GM12872 (cell line): ENCODE data around the gene COTL1.

Experiments
- TF ChIP-seq, protein P1 (sequence below): IDR thresholded peaks from 3 replicates; pipeline ENCODE4 v1.5.1; 2011; ENCODE audit warnings: low read depth, mild to moderate bottlenecking, low read length, moderate library complexity; ENCODE audit not compliant: insufficient read depth

COTL1 gene

DNA sequence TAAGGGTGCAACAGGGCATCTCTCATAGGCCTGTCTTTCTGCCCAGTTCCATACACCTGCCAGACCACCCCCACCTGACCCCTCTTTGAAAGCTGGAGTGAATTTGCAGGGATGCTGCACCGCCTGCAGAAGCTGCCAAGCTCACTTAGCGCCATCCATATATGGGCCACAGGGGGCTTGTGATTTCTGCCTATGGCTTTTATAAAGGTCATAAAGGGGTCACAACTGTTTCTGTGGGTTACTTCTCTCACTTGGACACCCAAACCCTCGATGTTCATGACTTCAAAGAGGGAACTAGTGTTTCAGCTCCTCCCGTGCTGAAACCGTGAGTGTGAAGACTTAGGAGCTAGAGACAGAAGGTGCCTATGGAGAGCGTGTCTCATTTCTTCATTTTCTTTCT lies 89.6 kb downstream of the COTL1 start:
- TF ChIP-seq, protein P1, sequence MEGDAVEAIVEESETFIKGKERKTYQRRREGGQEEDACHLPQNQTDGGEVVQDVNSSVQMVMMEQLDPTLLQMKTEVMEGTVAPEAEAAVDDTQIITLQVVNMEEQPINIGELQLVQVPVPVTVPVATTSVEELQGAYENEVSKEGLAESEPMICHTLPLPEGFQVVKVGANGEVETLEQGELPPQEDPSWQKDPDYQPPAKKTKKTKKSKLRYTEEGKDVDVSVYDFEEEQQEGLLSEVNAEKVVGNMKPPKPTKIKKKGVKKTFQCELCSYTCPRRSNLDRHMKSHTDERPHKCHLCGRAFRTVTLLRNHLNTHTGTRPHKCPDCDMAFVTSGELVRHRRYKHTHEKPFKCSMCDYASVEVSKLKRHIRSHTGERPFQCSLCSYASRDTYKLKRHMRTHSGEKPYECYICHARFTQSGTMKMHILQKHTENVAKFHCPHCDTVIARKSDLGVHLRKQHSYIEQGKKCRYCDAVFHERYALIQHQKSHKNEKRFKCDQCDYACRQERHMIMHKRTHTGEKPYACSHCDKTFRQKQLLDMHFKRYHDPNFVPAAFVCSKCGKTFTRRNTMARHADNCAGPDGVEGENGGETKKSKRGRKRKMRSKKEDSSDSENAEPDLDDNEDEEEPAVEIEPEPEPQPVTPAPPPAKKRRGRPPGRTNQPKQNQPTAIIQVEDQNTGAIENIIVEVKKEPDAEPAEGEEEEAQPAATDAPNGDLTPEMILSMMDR: no peak

DNA sequence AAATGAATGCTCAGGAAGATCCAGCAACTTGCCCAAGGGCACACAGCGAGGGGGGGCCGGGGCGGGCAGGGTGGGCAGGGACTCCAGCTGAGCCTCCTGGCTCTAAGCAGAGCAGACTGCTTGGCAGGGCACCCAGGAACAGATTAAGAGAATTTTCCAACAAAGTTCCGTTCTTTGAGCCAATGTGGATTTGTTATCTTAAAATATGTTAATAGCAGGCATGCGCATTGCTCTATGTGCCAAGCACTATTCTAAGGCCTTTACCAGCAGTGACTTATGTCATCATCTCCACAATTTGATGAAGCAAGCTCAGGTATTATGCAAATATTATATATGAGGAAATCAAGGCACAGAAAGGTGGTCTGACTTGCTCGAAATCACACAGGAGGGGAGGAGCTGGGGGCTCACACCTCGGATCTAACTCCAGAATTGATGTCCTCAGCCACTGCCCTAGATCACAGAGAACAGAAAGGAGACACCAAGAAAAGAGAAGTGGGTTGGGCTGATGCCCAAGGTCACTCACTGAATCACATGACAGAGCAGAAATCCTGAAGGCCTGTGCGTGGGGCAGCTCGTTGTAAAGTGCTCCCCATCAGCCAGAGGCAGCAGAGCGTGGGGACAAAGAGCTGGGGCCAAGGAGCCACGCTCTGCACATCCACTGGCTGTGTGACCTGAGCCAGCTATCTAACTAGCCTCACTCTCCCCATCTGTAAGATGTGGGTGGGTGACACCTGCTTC lies 90.2 kb downstream of the COTL1 start:
- TF ChIP-seq, protein P1: no peak

DNA sequence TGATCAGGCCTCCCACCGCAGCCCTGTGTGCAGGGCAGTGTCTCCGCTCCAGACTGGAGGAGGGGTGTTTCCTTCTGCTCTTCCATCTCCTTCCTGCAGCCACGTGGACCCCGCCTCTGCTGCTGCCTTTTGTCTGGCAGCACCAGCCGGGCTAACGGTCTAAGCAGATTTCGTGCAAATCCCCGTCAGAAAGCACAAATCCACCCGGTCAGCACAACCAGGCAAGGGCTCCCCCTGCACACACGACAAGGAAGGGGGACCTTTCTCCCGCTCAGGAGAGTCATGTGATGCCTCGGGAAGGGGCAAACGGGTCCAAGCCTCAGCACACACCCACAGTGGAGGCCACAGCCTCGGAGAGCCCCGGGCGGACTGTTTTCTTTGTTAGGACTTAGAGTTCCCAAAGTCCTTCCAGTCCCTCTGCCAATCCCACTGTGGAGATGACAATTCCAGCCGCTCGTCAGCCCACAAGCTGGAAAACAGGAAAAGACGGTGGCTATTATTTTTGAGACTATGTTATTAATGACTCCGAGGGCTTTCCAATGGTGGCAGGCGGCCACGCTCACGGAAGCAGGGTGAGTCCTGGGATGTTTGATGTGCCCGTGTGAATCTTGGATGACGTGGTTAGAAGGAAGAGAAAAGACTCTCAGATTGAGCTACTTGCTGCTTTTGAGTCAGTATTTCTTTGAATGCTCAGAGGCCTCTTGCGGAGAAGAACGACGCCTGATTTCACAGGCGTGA lies 90.9 kb downstream of the COTL1 start:
- TF ChIP-seq, protein P1: no peak

DNA sequence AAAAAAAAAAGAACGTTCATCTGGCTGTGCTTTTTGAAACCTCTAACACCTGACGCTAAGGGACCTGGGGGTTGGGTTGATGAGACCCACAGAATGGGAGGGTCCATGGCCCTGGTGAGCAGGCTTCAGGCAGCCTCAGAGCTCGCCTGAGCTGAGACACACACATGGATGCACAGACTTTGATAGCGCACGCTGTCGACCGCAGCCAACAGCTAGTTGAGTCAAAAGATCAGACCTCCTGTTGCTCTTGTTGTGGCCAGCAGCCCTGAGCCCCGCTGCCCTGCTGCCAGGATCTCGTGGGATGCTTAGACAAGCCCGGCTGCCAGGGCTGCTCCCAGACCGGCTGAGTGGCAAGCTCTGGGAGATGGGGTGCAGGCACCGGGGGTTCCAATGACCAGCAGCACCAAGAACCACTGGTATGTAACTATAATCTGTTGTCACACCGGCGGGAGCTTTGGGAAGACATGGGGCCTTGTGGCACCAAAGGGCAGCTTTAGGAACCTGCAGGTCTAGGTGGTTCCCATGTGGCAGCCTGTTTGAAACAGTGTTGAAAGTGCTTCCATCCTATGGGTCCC lies 93.4 kb downstream of the COTL1 start:
- TF ChIP-seq, protein P1: no peak

DNA sequence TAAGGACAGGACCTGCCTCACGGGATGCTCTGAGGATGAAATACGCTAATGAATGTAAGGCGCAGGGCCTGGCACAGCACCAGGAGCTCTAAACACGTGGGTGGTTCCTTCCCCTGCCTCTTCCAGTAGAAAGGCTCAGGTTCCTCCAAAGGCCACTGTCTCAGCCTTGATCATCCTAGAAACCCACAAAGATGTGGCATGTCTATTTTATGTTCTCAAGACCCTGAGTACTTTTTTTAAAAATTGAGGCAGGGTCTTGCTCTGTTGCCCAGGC lies 96.4 kb downstream of the COTL1 start:
- TF ChIP-seq, protein P1: no peak

DNA sequence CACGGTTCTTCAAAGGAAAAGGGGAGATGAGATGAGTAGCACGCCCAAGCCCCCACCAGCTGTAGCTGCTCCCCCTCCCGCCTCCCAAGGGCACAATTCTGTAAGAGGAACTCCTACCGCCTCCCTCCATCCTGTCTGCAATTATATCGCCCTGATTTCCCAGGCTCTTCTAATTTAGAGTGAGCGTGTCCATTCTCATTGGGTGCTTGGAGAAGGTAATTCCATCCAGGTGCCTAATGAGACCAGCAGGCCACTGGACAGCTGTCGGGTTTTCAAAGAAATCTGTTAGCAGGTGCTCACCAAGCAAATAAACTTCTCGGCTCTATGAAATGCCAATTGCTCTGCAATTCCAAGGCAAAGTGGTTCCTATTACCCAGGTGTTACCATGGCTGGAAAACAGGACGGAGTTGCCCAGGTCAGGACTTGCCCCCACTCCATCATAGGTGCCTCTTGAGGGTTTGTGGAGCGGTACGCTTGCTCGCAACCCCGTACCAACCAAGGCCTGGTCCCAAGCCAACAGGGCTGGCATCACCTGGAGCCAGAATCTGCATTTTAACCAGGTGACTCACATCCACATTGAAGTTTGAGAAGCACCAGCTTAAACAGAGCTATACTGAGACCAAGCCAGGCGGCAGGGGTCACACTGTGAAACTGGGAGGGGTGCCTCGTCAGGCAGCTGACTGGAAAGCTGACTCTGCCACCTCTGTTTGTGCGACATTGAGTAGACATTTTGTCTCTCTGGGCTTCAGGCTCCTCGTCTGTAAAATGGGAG lies 97.0 kb downstream of the COTL1 start:
- TF ChIP-seq, protein P1: no peak

DNA sequence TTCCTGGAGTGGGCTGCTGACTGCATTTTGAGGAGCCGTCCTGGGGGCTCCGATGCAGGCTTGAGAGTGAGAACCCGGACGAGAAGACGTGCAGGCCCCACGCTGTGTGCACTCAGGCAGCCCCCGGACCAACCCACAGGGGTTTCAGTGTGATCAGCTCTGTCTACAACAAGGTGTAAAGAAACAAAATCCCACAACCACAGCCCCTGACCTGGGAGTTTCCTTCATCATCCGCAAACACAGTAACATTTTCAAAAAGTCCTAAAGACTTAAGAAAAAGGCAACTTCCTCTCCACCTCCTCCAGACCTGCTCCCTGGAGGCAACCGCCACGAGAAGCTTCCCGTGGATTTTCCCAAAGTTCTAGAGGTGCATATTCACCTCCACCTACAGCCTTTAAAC lies 98.0 kb downstream of the COTL1 start:
- TF ChIP-seq, protein P1: no peak
